Osteocyte (in vitro differentiated cells): ENCODE measurements around the gene GINS3. TPM values are rescaled to one million over a fixed set of nuclear protein-coding genes. Genes with fewer than 3 reads are reported as not detected.

Experiments used
- DNase-seq: peaks from one replicate; pipeline ENCODE4 v3.0.0; 2021; ENCODE audit warnings: mixed read lengths; ENCODE audit not compliant: unreplicated experiment; ENCODE audit errors: extremely low spot score
- H3K27ac Mint-ChIP-seq: one replicate; pipeline ENCODE4 v1.8.0; 2021; ENCODE audit warnings: mild to moderate bottlenecking, mixed read lengths; ENCODE audit not compliant: unreplicated experiment
- H3K27me3 Mint-ChIP-seq: one replicate; pipeline ENCODE4 v1.8.0; 2021; ENCODE audit warnings: mixed read lengths; ENCODE audit not compliant: unreplicated experiment
- H3K36me3 Mint-ChIP-seq: one replicate; pipeline ENCODE4 v1.8.0; 2021; ENCODE audit warnings: mixed read lengths; ENCODE audit not compliant: unreplicated experiment
- H3K4me1 Mint-ChIP-seq: one replicate; pipeline ENCODE4 v1.8.0; 2021; ENCODE audit warnings: mixed read lengths; ENCODE audit not compliant: unreplicated experiment
- H3K4me3 Mint-ChIP-seq: one replicate; pipeline ENCODE4 v1.8.0; 2021; ENCODE audit warnings: mild to moderate bottlenecking, moderate library complexity, mixed read lengths; ENCODE audit not compliant: unreplicated experiment
- H3K9me3 Mint-ChIP-seq: one replicate; pipeline ENCODE4 v1.8.0; 2021; ENCODE audit warnings: mixed read lengths; ENCODE audit not compliant: unreplicated experiment
- total RNA-seq: library from RNA; stranded (reverse); gene quantifications from 2 replicates; pipeline ENCODE4 v1.2.1, GENCODE V29; 2021
- TF ChIP-seq, protein P1 (sequence below): fragments of 200-600 bp; sonication (generic); IDR thresholded peaks from 2 replicates; pipeline ENCODE4 v1.5.0; 2021; ENCODE audit warnings: antibody characterized with exemption, mild to moderate bottlenecking, moderate library complexity

The GINS3 gene
- total RNA-seq, 1 donor from 2014 or later: 2.7 TPM

- Mint-ChIP-seq H3K4me3 (no peak overlapping the region), H3K4me1 (no peaks in the 10 kb centered on the region), H3K27ac (no peak overlapping the region), H3K9me3 (peaks cover 3% of the 10 kb centered on the region), H3K27me3 (peaks cover 46% of the 10 kb centered on the region), H3K36me3 (no peaks in the 10 kb centered on the region)
- no peak for DNase-seq
- TF ChIP-seq, protein P1, sequence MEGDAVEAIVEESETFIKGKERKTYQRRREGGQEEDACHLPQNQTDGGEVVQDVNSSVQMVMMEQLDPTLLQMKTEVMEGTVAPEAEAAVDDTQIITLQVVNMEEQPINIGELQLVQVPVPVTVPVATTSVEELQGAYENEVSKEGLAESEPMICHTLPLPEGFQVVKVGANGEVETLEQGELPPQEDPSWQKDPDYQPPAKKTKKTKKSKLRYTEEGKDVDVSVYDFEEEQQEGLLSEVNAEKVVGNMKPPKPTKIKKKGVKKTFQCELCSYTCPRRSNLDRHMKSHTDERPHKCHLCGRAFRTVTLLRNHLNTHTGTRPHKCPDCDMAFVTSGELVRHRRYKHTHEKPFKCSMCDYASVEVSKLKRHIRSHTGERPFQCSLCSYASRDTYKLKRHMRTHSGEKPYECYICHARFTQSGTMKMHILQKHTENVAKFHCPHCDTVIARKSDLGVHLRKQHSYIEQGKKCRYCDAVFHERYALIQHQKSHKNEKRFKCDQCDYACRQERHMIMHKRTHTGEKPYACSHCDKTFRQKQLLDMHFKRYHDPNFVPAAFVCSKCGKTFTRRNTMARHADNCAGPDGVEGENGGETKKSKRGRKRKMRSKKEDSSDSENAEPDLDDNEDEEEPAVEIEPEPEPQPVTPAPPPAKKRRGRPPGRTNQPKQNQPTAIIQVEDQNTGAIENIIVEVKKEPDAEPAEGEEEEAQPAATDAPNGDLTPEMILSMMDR: no peak
These were observed 14.3 kb upstream of the GINS3 start for GRCh38 chr16:58377932-58378331.

- TF ChIP-seq, protein P1: no peak
- Mint-ChIP-seq H3K27ac (no peak overlapping the region), H3K36me3 (no peaks in the 10 kb centered on the region), H3K4me3 (no peak overlapping the region), H3K4me1 (no peaks in the 10 kb centered on the region), H3K27me3 (peaks cover 45% of the 10 kb centered on the region), H3K9me3 (peaks cover 3% of the 10 kb centered on the region)
- DNase-seq: no peak
These were observed 13.9 kb upstream of the GINS3 start for GRCh38 chr16:58378401-58378800.

DNA sequence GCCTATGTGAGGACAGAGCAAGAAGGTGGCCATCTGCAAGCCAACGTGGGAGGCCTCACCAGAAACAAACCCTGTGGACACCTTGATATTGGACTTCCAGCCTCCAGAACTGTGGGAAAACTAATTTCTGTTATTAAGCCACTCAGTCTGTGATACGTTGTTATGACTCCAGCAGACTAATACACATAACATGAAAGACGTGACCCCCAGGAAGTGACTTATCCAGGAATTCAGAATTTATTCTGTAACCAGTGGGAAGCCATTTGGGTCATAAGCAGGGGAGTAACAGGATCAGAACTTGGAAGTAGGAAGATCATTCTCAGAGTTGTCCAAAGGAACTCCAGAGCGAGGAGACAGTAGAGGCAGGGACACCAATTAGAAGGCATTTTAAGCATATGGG is 12.5 kb upstream of the GINS3 start:
- Mint-ChIP-seq H3K4me3 (no peak overlapping the region), H3K36me3 (no peaks in the 10 kb centered on the region), H3K4me1 (no peaks in the 10 kb centered on the region), H3K9me3 (peaks cover 3% of the 10 kb centered on the region), H3K27ac (no peak overlapping the region), H3K27me3 (peaks cover 45% of the 10 kb centered on the region)
- no peak for DNase-seq
- TF ChIP-seq, protein P1: no peak

DNA sequence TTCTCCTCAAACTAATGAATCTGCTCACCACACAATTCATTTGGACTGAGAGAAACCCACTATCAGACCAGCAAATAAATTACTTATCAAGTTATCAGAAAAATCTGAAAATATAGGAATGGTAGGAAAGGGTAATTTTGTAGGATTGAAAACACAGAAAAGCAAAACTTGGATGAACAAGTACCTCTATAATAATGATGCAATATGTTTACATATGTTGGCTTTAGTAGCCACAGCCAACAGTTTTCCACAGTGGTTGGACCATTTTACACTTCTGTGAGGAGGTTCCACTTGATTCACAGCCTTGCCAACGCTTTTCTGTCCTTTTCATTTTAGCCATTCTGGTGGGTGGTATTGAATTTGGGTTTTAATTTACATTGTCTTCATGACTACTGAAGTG is 10.6 kb upstream of the GINS3 start:
- Mint-ChIP-seq H3K36me3 (no peaks in the 10 kb centered on the region), H3K4me1 (no peaks in the 10 kb centered on the region), H3K9me3 (peaks cover 3% of the 10 kb centered on the region), H3K27me3 (peaks cover 46% of the 10 kb centered on the region), H3K27ac (no peak overlapping the region), H3K4me3 (no peak overlapping the region)
- TF ChIP-seq, protein P1: no peak
- no peak for DNase-seq

DNA sequence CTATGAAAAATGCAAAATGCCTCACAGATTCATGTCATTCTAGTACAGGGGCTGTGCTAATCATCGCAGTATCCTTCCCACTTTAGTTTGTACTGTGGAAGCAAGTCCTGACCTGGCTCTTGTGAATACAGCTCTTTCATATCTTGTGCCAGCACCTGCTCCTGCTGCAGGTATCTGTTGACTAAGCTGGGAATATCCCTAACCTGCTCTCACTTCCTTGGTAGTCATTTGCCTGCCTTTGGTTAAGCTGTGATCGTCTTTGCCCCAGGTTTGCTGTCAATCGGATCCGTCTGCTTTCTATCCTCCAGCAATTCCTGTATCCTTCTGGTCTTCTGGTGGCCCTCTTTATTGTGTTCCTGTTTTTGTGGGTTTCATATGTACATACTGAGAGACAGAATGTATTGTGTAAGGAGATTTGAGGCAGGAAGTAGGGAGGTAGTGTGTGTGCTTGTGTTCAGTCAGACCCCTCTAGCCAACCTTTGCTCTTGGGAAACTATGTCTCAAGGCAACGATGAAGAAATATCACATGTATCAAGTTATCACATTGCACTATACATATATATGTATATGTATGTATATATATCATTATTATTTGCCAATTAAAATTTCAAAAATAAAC is 7.7 kb upstream of the GINS3 start:
- TF ChIP-seq, protein P1: no peak
- no peak for DNase-seq
- H3K4me1 Mint-ChIP-seq: no peaks in the 10 kb centered on the region
- no peak overlapping the region for H3K4me3 Mint-ChIP-seq
- H3K27me3 Mint-ChIP-seq: peaks cover 43% of the 10 kb centered on the region
- H3K9me3 Mint-ChIP-seq: peaks cover 3% of the 10 kb centered on the region
- H3K36me3 Mint-ChIP-seq: no peaks in the 10 kb centered on the region
- H3K27ac Mint-ChIP-seq: no peak overlapping the region
